GM04504 (cell line): ENCODE data around the gene SERINC5.

ENCODE experiments used
- DNase-seq: peaks from one replicate; pipeline ENCODE4 v3.0.0-alpha.2; 2012; ENCODE audit warnings: low read depth

SERINC5 gene

GRCh38 chr5:80067531-80068245, 188.2 kb downstream of the SERINC5 start:
- DNase-seq: no peak

DNA sequence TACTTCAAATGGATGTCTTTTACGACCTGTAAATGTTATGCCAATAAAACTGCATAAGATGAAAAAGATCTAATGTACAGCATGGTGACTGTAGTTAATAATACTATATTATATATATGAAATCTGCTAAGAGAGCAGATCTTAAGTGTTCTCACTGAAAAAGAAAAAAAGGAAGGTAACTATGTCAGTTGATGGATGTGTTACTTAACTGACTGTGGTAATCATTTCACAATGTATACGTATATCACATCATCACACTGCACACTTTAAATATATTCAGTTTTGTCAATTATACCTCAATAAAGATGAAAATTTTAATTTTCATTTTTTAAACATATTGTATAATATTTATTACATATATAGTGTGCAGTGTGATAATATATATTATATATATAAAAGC, 188.8 kb downstream of the SERINC5 start:
- no peak for DNase-seq

DNA sequence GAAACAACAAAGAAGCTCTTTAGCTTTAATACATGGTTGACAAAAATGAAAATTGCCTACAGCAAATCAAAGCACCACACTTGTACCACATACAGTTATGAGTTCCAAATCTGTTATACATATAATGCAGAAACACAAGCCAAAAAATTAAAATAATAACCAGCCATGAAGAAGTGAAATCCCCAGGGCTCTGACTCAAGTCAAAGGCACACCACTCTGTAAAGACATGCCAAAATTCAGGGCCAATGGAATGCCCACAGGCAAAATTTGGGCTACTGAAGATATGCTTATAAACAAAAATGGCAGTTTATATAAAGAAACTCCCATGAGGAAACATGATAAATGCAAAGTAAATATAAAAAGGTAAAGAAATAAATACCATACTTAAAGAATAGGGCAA, 191.7 kb downstream of the SERINC5 start:
- no peak for DNase-seq
